RPMI7951 (cell line): ENCODE data around the gene MDK. TPM values are rescaled to one million over a fixed set of nuclear protein-coding genes. Genes with fewer than 3 reads are reported as not detected.

Experiments
- total RNA-seq: library from RNA; depleted of rRNA; stranded (reverse); fragments of >200 nt; shearing (Covaris generic); gene quantifications from 2 replicates; pipeline ENCODE4 v1.2.3, GENCODE V29; 2014; rRNA removed

The MDK gene
- total RNA-seq, 1 experiment from 2014 or later = 19.9 TPM

Other genes starting within 250 kb of the MDK start
- 11.1 and 11.3 TPM in 2 replicates for gene CREB3L1, start 104.0 kb upstream of the MDK start, total RNA-seq
- 21.3 and 22.0 TPM in 2 replicates for gene DGKZ, start 34.2 kb upstream of the MDK start, total RNA-seq
- 0.49 TPM in 1 of 2 replicates, not detected in the other for gene CHRM4, start 10.1 kb downstream of the MDK start, total RNA-seq
- 10.3 and 10.7 TPM in 2 replicates for gene AMBRA1, start 212.4 kb downstream of the MDK start, total RNA-seq
- 3.7 and 4.2 TPM in 2 replicates for gene HARBI1, start 235.6 kb downstream of the MDK start, total RNA-seq
- gene ATG13, start 235.9 kb downstream of the MDK start, total RNA-seq = 32.5 and 43.3 TPM in 2 replicates